H1 (cell line): ENCODE data around the gene PLXNB3. TPM values are rescaled to one million over a fixed set of nuclear protein-coding genes. Genes with fewer than 3 reads are reported as not detected.

Source experiments
- CHD7 ChIP-seq: fragments of 300-600 bp; sonication (generic); IDR thresholded peaks from 2 replicates; pipeline ENCODE4 v1.7.1; 2012; ENCODE audit warnings: low read length, moderate library complexity, mild to moderate bottlenecking, inconsistent platforms; ENCODE audit not compliant: insufficient replicate concordance
- CREB1 ChIP-seq: IDR thresholded peaks from 2 replicates; pipeline ENCODE4 v1.6.1; 2012; ENCODE audit warnings: inconsistent platforms
- NANOG ChIP-seq: IDR thresholded peaks from 2 replicates; pipeline ENCODE4 v1.6.1; 2011; ENCODE audit warnings: low read length, low read depth, mild to moderate bottlenecking, inconsistent platforms; ENCODE audit not compliant: insufficient read depth, poor library complexity, severe bottlenecking
- NRF1 ChIP-seq: IDR thresholded peaks from 2 replicates; pipeline ENCODE4 v1.6.1; 2011; ENCODE audit warnings: mild to moderate bottlenecking, low read depth, low read length, improper control_type of control experiment
- RAD21 ChIP-seq, 2 experiments: IDR thresholded peaks in 1 of 2; conservative IDR thresholded peaks in 1 of 2; 2 replicates each; pipeline ENCODE4 v1.6.1; 2011; ENCODE audit warnings: low read depth in 2 of 2, low read length in 2 of 2, improper control_type of control experiment in 1 of 2, inconsistent platforms in 1 of 2, mild to moderate bottlenecking in 1 of 2, moderate library complexity in 1 of 2
- polyA plus RNA-seq, 7 experiments: library from polyadenylated mRNA; depleted of rRNA in 3 of 7; stranded (reverse) in 5 of 7; unstranded in 2 of 7; fragments of >200 nt in 5 of 7; fragments of 200-250 nt in 2 of 7; gene quantifications; 1 replicate in 5 of 7; 2 replicates in 1 of 7; 4 replicates in 1 of 7; pipeline versions ENCODE4 v1.2.1 to v1.2.3, GENCODE V29; 2011 to 2013; ENCODE audit warnings: missing spikeins in 2 of 7, mixed read lengths in 2 of 7
- total RNA-seq: library from RNA; stranded (reverse); fragmentation: NEBNext Ultra II Directional; extraction: Animal tissue kit (Norgen Biotek cat#: 25700); gene quantifications from 2 replicates; pipeline ENCODE4 v1.2.1, GENCODE V29; 2021

The PLXNB3 gene
- total and polyA plus RNA-seq, 2 of the 8 experiments (the other 6 are each of a cell fraction or from before 2014, with no cell fraction given): 1.2 to 2.7 TPM

- TF ChIP-seq CHD7: no peak
- no peak for TF ChIP-seq CREB1
- TF ChIP-seq NANOG: no peak
- 0 out of 4 replicates have a peak, but pooled peaks of 1 of the 2 experiments have one; percentile 8 for TF ChIP-seq RAD21 (IDR thresholded peaks at IDR 0.05 in 1 of 2, conservative IDR thresholded peaks at IDR 0.05 in 1 of 2; ENCODE audit: low read depth in 2 of 2, low read length in 2 of 2)
- no peak for TF ChIP-seq NRF1
Measured at GRCh38 chrX:153778684-153779101, 14.6 kb downstream of the PLXNB3 start (continued).
